ENCODE measurements around the gene TENM4.

DNA sequence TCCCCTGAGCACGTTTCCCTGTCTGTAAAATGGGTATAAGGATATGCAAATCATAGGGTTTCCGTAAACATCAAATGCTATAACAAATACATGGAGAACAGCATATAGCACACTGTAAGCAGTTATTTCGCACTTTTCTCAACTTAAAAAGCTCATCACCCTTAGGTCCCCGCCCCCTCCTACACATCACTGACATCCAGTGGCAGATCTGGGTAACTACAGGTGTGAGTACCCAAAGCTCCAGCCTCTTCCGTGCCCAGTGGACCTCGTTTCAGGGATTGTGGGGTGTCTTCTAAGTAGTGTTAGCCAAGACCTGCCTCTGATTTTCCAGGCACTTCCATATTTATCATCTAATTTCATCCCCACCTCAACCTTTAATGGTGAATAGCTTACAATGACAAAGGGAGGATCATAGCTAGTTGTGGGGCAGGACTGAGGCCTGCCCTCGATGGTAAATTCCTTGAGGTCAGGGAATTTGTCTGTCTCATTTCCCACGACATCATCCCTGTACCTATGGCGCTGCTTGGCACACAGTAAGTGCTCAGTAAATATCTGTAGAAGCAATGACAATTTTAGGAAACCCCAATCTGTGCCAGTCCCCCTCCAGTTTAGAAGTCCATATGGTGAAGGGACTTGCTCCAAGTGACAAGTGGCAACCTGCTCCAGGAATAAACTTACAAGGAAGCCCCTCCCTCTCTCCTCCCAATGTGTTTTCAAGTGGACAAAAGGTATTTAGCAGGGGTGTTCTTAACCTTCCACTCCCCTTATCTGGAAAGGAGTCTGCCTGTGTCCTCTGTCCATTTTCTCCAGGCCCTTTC, 340.5 kb downstream of the TENM4 start:
- TF ChIP-seq, protein P1, sequence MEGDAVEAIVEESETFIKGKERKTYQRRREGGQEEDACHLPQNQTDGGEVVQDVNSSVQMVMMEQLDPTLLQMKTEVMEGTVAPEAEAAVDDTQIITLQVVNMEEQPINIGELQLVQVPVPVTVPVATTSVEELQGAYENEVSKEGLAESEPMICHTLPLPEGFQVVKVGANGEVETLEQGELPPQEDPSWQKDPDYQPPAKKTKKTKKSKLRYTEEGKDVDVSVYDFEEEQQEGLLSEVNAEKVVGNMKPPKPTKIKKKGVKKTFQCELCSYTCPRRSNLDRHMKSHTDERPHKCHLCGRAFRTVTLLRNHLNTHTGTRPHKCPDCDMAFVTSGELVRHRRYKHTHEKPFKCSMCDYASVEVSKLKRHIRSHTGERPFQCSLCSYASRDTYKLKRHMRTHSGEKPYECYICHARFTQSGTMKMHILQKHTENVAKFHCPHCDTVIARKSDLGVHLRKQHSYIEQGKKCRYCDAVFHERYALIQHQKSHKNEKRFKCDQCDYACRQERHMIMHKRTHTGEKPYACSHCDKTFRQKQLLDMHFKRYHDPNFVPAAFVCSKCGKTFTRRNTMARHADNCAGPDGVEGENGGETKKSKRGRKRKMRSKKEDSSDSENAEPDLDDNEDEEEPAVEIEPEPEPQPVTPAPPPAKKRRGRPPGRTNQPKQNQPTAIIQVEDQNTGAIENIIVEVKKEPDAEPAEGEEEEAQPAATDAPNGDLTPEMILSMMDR (IDR thresholded peaks at IDR 0.05): peak; percentile 1 to 67
- TF ChIP-seq POLR2A (IDR thresholded peaks at IDR 0.05) (no peak), EP300 (IDR thresholded peaks at IDR 0.05) (no peak)
